GM10266 (cell line): Measurements from ENCODE around the gene SENP1.

ENCODE experiments used
- DNase-seq: peaks from one replicate; pipeline ENCODE4 v3.0.0; 2012; ENCODE audit errors: extremely low spot score
- CTCF ChIP-seq: IDR thresholded peaks from 2 replicates; pipeline ENCODE4 v1.5.1; 2012; ENCODE audit warnings: mild to moderate bottlenecking, low read depth; ENCODE audit not compliant: control insufficient read depth, insufficient read depth; ENCODE audit errors: missing control alignments

Gene SENP1

GRCh38 chr12:48028541-48029431, 77.1 kb downstream of the SENP1 start:
- no peak for DNase-seq
- TF ChIP-seq CTCF = no peak

DNA sequence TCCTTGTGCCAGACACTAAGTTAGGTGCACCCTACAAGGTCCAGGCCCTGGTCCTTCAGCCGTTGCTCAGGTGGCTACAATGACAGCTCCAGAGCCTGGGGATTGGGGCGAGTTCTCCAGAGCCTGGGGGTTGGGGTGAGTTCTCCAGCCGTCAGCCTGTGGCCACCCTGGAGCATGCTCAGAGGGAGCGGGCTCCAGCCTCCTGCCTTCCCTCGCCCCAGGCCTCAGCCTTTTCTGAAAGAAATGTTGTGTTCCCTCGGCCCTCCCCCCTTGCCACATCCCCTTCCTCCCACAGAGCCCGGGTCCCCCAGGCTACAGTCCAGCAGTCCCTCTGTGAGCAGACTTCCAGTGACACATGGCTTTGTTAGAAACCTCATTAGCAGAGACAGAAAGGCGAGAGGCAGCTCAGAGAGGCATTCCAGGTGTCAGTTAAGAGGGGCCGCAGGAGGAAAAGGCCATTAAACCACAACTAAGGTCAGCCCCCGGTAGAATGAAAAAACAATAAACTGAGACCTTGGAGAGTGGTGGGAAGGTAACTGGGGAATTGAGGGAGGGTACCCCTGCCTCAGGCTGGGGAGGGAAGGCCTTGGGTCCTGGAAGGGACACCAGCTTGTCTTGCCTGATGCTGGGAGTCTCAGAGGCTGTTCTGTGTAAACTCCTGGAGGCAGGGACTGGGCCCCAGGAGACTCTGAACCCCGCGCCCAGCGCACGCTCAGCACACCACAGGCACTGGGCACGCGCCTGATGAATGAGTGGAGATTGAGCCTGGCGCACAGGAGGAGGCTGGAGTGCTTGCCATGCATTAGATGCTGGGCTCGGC, 78.5 kb downstream of the SENP1 start:
- TF ChIP-seq CTCF = no peak
- DNase-seq = no peak

GRCh38 chr12:48026060-48026827, 79.6 kb downstream of the SENP1 start:
- TF ChIP-seq CTCF = no peak
- DNase-seq = no peak

DNA sequence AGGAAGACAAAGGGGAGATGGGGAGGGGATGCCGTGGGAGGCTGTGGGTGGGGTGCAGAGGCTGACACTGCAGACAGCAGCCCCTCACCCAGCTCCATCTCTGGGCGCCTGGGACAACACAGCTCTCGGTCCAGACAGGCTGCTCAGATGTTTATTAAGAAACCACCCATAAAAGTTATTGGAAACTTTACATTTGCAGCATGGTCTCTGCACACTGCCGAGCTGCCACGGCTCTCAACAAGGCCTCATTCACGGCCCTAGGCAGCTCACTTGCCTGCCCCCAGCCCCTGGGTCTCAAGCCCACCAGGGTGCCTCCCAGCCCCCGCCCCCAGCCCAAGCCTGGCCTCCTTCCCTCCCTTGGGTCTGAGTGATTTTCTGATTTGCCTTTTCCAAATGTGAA, 80.6 kb downstream of the SENP1 start:
- DNase-seq = no peak
- TF ChIP-seq CTCF = no peak

DNA sequence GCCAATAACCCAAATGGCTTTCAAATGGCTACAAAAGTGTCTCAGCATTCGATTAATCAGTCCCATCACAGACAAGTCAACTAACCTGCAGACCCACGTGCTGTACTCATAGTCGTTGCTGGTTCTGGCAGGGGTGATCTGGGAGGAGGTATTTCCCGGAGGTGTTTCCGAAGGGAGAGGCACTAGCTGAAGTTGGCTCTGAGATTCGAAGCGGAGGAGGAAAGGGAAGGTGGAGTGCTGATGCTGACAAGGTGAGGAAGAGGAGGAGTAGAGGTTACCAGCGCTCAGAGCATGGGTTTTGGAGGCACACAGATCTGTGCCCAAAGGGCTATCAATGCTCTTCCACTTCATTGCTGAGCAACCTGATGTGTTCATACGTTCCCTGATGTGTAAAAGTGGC, 81.1 kb downstream of the SENP1 start:
- no peak for TF ChIP-seq CTCF
- DNase-seq = no peak

GRCh38 chr12:48023386-48023785, 82.5 kb downstream of the SENP1 start:
- DNase-seq = no peak
- TF ChIP-seq CTCF = no peak
